Amygdala (tissue), 56 donors: ENCODE results near the gene FAM72D.
"Not testable (repeated sequence)": the region's sequence is repeated elsewhere in the genome, so short reads cannot be mapped to it uniquely, and the experiment has no call there.

Experiments
- DNase-seq, 56 donors: peaks; one replicate each; lab custom pipeline; 2025; lab: John Stamatoyannopoulos, UW

FAM72D gene

DNA sequence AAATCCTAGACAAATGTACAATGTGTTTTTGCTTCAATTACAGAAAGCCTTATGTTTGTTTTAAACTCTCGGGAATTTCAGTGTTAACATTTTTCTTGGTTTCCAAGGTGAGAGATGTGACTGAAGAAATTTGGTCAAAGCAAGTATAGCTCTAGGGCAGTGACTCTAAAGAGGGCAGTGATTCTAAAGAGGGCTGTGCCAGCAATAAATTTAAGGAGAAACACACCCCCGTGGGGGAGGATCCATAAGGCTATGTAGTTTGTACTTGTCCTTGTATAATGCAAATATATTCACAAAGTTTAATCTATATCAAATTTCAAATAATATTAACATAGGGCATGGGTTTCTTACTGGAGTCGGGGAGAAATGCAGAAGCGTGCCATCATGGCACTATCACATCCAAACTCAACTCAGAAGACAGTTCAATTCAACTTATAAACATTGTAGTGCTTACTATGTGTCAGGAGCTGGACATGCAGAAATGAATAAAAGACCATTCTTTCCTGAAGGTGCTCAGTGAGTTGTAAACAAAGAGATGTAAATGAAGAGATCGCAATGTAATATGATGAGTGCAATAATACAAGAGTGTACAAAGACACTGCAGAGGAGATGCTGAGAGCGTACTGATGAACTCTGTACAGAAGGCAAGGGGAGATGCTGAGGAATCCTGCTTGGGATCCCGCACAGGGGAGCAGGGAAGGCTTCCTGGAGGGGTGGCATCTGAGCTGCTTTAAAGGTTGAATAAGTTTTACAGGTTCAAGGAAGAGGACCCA, 13.1 kb upstream of the FAM72D start:
- DNase-seq: not testable (repeated sequence)

DNA sequence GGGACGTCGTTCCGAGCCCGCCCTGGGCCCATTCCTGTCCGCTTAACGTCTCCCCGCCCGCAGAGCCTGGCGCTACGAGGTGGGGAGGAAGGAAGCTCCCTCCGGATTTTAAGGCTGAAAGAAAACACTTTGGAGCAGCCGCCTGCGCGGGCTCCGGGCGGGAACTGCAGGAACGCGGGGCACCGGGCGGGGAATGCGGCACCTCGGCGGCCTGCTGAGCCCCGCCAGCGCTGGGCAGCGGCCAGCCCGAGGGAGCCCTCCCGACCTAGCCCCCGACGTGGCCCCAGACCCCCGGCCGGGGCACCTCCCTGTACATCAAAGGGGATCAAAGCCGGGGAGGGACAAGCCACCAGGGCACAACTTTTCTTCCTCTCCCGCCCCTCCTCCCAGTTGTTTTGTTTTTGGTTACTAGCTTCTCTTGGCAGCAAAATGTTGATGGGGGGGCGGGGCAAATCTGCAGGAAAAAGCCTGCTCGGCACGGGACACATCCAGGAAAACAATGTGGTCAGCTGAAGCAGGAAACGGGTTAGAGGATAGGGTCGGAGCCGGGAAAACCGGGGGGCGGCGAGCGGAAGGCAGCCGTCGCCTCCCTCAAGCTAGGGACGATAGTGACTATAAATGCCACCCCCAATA, 2.1 kb upstream of the FAM72D start:
- DNase-seq: not testable (repeated sequence)

DNA sequence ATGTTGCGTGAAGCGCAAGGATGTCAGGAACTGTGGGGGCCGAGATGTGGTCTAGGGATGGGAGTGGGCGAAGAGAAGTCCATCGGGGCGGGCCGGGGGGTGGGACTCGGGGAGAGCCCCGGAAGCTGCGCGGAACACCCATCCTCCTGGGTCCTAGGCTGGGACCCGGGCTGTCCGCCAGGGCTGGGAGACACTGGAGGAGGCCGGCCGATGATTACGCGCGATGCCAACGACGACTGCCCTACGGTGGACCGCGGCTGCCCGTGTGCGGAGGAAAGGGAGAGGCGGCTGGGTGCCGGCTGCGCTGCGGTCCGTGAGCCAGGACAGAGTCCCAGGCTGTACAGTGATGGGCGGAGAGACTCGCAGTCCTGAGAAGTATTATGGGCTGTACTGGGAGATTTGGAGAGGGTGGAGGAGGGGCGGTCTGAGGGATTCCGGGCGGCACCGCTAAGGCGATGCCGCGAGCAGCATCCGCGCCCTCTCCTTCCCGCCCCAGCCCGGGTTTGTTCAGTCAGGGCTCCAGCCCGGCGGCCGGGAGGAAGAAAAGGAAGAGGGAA, 1.0 kb upstream of the FAM72D start:
- not testable (repeated sequence) for DNase-seq

DNA sequence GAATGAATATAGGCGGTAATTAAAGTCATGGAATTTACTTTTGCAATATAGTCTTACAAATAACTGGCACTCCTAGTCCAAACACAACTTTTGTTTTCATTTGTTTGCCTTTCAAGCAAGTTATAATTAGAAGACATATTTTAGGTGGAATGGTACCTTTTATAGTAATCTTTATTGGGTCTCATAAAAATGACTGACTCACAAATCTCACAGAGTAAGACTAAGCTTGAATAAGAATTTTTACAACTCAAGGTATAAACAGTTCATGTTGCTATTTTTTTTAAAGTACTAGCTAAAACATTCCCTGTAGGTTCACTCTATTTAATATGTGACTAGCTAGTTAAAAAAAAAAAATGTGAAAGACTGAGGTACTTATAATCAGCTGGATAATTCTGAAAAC, 6.0 kb downstream of the FAM72D start:
- not testable (repeated sequence) for DNase-seq

DNA sequence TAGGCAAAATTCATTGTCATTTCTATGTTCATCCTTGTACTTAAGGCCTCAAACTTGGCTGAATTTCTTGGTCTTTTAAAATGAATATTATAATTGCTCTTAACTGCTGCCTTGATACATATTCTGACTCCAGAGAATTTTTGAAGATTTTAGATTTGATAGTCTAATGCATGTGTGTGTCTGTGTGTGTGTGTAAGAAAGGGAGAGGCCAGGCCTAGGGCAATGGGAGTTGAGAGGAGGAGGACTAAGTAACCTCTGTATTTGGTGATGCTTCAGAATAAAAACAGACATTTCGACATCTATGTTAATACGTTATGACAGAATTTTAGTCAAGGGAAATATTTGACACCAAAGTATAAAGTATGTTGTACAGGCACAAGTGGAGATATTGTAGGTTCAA, 7.5 kb downstream of the FAM72D start:
- not testable (repeated sequence) for DNase-seq

DNA sequence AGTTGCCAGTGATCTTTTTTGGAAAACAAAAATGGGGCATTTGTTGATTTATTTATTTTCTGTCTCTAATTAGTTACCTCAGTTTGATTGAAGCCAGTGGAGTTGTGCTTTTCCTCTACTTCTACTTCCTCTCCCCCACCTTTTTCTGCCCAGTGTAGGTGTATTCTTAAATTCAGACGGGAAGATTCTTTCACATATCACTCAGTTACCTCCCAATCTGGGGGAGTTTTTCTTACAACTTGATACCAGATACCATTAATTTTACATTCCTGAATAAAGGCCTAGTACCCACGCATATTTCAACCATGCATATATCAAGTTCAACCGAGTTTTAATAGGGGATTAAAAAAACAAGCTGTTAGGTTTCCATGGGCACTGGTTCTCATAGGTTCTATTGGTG, 15.9 kb downstream of the FAM72D start:
- DNase-seq: not testable (repeated sequence)

DNA sequence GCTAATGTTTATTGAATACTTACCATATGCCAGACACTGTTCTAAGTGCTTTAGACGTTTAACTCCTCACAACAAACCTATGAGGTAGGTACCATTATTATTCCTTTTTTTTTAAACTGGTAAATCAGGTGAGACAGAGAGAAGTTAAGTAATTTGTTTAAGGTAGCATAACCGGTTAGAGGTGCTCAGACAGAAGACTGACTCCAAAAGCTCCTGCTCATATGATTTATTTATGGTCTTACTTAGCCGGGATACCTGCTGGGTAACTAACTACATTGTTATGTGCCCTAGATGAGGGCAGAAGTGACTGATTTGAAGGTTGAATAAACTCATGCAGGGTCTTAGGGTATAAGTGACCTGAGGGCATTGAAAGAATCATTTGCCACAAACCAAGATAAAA, 16.9 kb downstream of the FAM72D start:
- not testable (repeated sequence) for DNase-seq

DNA sequence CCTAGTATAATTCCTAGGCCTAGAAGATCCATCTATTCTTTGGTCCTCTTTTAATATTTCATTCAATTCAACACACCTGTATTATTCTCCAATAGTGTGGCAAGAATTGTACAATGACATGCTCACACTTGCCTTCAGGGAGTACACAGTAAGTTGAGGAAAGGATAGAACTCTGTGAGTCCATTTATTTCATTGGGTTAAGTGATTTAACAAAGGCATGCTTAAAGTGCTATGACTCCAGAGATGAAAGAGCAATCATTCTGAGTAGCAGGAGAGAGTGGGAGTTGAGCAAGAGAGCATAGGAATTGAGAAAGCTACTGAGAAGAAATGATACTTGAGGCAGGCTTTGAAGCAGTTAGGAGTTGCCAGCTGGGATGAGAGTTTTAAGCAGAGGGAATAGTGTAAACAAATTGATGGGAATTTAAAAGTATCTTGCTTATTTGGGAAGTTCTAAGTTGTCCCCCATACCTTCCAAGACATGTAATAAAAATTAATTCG, 18.8 kb downstream of the FAM72D start:
- DNase-seq: not testable (repeated sequence)

DNA sequence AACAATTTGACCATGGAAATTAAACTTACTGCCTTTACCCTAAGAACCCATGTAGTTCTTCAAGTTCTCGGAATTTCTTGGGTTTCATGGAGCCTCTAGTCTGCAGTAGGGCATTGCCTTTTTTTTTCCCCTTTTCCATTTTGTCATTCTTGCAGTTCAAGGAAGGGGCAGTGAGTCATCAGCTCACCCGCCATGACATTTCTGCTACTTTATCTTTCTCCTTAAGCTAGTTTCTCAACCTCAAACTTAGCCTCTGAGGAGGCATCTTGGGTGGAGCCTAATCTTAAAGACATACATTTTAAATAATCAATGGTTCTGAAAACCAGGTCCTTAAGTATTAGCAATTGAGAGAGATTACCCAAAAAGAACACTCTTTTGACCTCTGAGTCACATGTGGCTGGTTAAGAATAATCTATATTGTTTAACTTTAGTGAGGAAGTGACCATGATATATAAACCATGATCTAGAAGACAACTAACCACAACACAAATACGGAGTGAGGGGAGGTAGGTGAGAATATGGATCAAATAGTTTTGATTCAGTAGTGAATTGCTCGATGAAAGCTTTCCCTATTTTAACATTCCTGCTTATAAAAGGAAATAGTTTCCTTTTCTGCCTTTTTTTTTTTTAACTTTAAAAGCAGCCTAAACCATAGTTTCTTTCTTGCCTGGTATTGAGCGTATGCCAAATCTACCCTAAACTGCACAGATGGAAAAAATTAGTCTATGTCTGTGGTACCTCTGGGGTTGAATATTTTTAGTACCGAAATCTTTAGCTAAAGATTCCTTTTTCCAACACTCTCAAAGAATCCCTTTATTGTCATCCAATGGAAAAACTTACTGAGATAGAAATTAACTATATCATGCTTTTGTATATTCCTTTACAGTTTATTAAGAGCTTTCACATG, 20.1 kb downstream of the FAM72D start:
- DNase-seq: not testable (repeated sequence)

DNA sequence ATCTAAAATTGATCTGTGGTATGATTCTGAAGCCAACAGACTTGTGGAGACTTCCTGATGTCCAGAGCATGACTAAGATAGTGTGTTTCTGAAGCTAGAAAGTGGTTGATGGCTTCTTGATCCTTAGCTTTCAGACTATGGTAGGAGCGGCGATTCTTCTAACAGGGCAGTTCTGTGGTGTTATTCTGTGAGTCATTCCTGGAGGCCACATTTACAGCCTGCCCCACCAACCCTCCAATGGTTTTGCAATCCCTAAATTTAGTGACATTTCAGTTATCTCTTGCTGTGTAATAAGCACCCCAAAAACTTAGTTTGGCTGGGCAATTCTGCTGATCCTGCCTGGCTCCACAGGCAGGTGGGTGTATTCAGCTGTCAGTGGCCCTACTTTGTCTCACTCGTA, 24.1 kb downstream of the FAM72D start:
- not testable (repeated sequence) for DNase-seq

DNA sequence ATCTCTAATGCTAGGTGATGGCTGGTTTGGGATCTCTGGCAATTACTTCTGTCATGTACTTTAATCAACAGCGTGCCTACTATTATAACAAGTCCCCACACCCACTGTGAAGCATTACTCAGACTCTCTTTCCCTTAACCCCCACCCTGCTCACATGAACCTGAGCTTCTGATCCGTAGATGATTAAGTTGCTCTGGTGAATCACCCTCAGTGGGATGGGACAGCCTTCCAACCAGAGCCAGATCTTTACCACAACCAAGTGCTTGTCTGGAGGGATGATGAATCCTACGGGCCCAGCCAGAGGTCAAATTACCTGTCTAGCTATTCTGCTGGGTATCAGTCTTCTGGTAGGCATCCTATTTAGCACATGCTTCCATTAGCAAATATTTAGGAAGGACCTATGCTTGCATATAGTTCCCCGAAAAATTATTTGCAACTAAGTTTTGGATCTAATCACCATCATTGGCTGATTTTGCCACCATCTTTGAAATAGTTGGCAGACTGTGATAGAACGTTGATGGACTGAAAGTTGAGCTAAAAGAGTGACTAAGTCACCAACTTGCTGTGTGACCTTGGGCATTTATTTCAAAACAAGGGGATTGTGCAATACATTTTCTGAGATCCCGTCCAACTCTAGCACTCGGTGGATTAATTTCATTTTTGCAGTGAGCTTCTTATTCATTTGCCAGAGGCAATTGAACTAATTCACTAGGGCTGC, 26.7 kb downstream of the FAM72D start:
- DNase-seq: not testable (repeated sequence)

DNA sequence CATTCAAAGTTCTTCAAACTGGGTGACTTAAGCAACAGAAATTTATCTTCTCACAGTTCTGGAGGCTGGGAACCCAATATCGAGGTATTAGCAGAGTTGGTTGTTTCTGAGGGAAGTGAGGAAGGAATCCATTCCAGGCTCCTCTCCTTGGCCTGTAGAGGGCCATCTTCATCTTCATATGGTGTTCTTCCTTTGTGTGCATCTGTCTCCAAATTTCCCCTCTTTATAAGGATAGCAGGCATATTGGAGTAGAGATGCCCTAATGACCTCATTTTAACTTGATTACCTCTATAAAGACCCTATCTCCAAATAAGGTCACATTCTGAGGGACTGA, 27.3 kb downstream of the FAM72D start:
- not testable (repeated sequence) for DNase-seq

DNA sequence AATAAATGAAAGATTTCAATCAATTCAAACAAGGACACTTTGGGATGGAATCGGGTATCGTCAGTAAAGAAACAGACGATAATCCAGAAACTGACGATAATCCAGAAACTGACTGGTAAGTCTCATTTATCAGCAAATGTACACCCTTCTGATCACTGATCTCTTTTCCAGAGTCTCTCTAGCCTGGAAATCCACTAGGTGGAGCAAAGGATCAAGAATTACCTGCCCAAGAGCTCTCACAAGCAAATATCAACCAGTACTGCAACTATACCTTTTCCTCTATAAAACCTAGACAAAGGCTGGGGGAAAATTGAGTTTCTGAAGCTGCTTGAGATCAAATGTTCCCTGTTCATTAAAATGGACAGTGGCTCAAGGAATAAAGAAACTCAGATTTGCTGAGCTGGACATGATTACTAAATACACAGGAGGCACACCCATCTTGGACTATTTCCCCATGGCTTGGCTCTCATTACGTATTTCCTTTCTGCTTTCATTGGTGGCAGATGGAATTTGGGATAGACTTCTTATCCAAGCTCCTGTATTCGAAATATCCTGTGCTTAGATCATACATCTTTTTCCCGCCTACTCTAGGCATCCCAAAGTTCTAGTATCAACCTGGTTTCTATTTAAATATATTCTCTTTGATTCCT, 28.3 kb downstream of the FAM72D start:
- DNase-seq: not testable (repeated sequence)

DNA sequence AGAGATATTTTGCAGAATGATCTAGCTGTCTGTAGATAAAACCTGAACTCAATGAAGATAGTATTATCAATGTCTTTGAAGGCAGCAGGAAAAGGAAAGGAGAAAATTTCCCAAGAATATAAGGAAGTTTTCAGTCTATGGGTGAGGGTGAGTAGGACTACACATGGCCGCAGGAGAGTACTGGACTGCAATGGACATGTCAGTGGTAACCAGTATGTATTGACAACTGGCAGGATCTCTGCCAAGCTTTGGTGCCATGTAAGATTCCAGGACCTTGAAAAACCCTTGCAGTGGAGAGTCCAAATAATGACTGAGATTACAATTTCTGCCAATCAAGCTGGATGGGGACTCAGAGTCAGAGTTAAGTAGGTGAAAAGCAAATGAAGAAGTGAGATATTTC, 29.3 kb downstream of the FAM72D start:
- DNase-seq: not testable (repeated sequence)

DNA sequence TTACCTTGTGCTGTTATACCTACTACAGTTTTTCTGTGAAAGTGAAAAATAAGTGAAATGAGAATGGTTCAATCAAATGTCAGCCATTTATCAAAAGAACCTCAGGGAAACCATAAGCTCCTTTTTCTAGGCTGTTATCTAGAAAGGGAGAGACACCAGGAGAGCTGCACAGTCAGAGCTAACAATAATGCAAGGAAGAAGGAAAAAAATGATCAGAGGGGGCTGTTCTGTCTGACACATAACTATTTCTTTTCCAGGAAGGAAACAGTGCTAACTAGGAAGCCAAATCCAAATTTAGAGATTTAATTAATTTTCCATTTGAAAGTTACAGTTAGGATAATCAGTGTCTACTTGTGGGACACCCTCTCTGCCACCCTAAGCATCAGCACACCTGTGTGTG, 31.4 kb downstream of the FAM72D start:
- not testable (repeated sequence) for DNase-seq

DNA sequence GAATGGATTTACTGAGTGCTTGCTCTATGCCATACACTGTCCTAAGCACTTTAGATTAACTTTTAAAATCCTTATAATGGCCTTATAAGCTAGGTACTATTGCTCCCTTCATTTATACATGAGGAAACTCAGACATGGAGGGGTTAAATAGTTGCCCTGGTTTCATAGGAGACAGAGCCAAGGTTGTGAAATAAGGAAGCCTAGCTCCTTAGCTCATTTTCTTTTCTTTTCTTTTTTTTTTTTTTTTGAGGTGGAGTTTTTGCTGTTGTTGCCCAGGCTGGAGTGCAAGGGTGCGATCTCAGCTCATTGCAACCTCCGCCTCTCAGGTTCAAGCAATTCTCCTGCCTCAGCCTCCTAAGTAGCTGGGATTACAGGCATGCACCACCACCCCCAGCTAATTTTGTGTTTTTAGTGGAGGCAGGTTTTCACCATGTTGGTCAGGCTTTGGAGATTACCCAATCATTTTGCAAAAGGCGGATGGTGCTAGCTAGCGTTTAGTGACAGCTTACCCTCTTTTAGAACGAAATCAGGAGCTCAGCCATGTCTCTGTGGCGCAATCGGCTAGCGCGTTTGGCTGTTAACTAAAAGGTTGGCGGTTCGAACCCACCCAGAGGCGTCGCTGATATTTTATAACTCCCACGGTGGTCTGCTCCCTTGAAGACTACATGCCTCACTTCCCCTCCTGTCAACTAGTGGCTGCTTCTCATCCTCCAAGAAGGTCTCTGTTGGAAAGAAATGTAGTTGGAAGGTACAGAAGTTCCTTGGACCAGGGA, 33.1 kb downstream of the FAM72D start:
- DNase-seq: not testable (repeated sequence)

DNA sequence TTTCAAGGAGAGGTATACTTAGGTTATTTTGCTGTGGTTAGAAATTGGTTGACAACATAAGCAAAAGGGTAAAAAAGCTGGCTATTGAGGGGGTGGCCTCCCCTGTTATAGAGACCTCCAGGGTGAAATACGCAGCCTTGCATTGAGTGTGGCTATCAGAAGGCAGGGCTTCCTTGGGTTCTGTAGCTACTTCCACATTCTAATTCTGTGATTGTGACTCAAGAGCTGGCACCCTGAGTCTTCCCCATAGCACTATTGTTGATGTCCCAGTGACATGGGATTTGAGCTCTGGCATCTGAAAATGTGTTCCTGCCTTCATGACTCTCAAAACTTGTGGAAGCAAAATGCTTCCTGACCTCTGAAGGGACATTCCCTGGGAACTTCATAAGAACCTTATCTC, 38.7 kb downstream of the FAM72D start:
- DNase-seq: not testable (repeated sequence)

DNA sequence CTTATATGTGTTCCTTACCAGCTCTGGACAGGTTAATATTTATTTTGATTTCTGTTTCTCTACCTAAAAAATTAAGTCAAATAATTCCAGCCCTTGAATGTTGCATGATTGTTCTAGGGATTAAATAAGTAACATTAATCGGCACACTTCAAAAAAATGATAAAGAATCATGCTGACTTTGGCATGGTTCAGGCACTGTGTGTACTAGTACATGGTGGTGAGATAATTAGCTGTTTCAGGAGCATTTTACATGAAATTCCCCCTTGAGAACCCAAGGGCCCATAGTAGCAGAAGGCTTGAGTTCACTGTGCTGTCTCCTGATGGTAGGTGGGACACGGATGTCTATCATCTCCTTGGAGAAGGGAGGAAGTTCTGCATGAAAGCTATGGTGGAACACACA, 44.8 kb downstream of the FAM72D start:
- DNase-seq: not testable (repeated sequence)
